ENCODE results near the gene CLOCK.

CLOCK gene

GRCh38 chr4:55507612-55508011, 39.1 kb downstream of the CLOCK start:
- TF ChIP-seq SIN3A (IDR thresholded peaks at IDR 0.05; ENCODE audit: borderline replicate concordance, insufficient read depth, low read length) = no peak
- TF ChIP-seq FOXP2 (optimal IDR thresholded peaks at IDR 0.05; ENCODE audit: borderline replicate concordance, extremely low read depth, extremely low read length, insufficient read depth) = no peak
- TF ChIP-seq REST (IDR thresholded peaks at IDR 0.05; ENCODE audit: insufficient read depth in 1 of 2, low read depth in 2 of 2, low read length in 2 of 2) = no peak
- TF ChIP-seq POLR2AphosphoS5 (IDR thresholded peaks at IDR 0.05; ENCODE audit: low read depth, low read length) = no peak
- TF ChIP-seq TAF1 (IDR thresholded peaks at IDR 0.05; ENCODE audit: borderline replicate concordance, insufficient read depth, low read length) = no peak

- TF ChIP-seq SIN3A (IDR thresholded peaks at IDR 0.05; ENCODE audit: borderline replicate concordance, insufficient read depth, low read length) = no peak
- no peak for TF ChIP-seq POLR2AphosphoS5 (IDR thresholded peaks at IDR 0.05; ENCODE audit: low read depth, low read length)
- no peak for TF ChIP-seq REST (IDR thresholded peaks at IDR 0.05; ENCODE audit: insufficient read depth in 1 of 2, low read depth in 2 of 2, low read length in 2 of 2)
- no peak for TF ChIP-seq FOXP2 (optimal IDR thresholded peaks at IDR 0.05; ENCODE audit: borderline replicate concordance, extremely low read depth, extremely low read length, insufficient read depth)
- TF ChIP-seq TAF1 (IDR thresholded peaks at IDR 0.05; ENCODE audit: borderline replicate concordance, insufficient read depth, low read length) = no peak
These were observed 43.5 kb downstream of the CLOCK start for GRCh38 chr4:55503169-55503568.

- TF ChIP-seq REST (IDR thresholded peaks at IDR 0.05; ENCODE audit: insufficient read depth in 1 of 2, low read depth in 2 of 2, low read length in 2 of 2) (no peak), FOXP2 (optimal IDR thresholded peaks at IDR 0.05; ENCODE audit: borderline replicate concordance, extremely low read depth, extremely low read length, insufficient read depth) (no peak), POLR2AphosphoS5 (IDR thresholded peaks at IDR 0.05; ENCODE audit: low read depth, low read length) (no peak), SIN3A (IDR thresholded peaks at IDR 0.05; ENCODE audit: borderline replicate concordance, insufficient read depth, low read length) (no peak), TAF1 (IDR thresholded peaks at IDR 0.05; ENCODE audit: borderline replicate concordance, insufficient read depth, low read length) (no peak)
These were observed 46.6 kb downstream of the CLOCK start for GRCh38 chr4:55500072-55500471.

GRCh38 chr4:55499495-55499894, 47.2 kb downstream of the CLOCK start:
- TF ChIP-seq REST (IDR thresholded peaks at IDR 0.05; ENCODE audit: insufficient read depth in 1 of 2, low read depth in 2 of 2, low read length in 2 of 2) (no peak), FOXP2 (optimal IDR thresholded peaks at IDR 0.05; ENCODE audit: borderline replicate concordance, extremely low read depth, extremely low read length, insufficient read depth) (no peak), SIN3A (IDR thresholded peaks at IDR 0.05; ENCODE audit: borderline replicate concordance, insufficient read depth, low read length) (no peak), TAF1 (IDR thresholded peaks at IDR 0.05; ENCODE audit: borderline replicate concordance, insufficient read depth, low read length) (no peak), POLR2AphosphoS5 (IDR thresholded peaks at IDR 0.05; ENCODE audit: low read depth, low read length) (no peak)

GRCh38 chr4:55498051-55498450, 48.7 kb downstream of the CLOCK start:
- TF ChIP-seq TAF1 (IDR thresholded peaks at IDR 0.05; ENCODE audit: borderline replicate concordance, insufficient read depth, low read length) = no peak
- TF ChIP-seq REST (IDR thresholded peaks at IDR 0.05; ENCODE audit: insufficient read depth in 1 of 2, low read depth in 2 of 2, low read length in 2 of 2) = no peak
- TF ChIP-seq POLR2AphosphoS5 (IDR thresholded peaks at IDR 0.05; ENCODE audit: low read depth, low read length) = no peak
- no peak for TF ChIP-seq SIN3A (IDR thresholded peaks at IDR 0.05; ENCODE audit: borderline replicate concordance, insufficient read depth, low read length)
- TF ChIP-seq FOXP2 (optimal IDR thresholded peaks at IDR 0.05; ENCODE audit: borderline replicate concordance, extremely low read depth, extremely low read length, insufficient read depth) = no peak

Data from PFSK-1 (cell line).